NCI-H446 treated with DMSO at 0.1 percent for 48 hours (cell line): ENCODE results near the gene FAM78A.
"Not testable (repeated sequence)": the region's sequence is repeated elsewhere in the genome, so short reads cannot be mapped to it uniquely, and the experiment has no call there.

Experiments used
- DNase-seq: peaks from one replicate; lab custom pipeline; 2025; lab: John Stamatoyannopoulos, UW

The FAM78A gene

DNA sequence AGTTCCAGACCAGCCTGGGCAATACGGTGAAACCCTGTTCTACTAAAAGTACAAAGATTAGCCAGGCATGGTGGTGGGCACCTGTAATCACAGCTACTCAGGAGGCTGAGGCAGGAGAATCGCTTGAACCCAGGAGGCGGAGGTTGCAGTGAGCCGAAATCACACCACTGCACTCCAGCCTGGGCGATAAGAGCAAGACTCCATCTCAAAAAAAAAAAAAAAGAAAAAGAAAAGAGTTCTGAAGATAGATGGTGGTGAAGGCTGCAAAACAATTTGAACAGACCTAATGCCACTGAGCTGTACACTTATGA lies 13.3 kb downstream of the FAM78A start:
- not testable (repeated sequence) for DNase-seq

DNA sequence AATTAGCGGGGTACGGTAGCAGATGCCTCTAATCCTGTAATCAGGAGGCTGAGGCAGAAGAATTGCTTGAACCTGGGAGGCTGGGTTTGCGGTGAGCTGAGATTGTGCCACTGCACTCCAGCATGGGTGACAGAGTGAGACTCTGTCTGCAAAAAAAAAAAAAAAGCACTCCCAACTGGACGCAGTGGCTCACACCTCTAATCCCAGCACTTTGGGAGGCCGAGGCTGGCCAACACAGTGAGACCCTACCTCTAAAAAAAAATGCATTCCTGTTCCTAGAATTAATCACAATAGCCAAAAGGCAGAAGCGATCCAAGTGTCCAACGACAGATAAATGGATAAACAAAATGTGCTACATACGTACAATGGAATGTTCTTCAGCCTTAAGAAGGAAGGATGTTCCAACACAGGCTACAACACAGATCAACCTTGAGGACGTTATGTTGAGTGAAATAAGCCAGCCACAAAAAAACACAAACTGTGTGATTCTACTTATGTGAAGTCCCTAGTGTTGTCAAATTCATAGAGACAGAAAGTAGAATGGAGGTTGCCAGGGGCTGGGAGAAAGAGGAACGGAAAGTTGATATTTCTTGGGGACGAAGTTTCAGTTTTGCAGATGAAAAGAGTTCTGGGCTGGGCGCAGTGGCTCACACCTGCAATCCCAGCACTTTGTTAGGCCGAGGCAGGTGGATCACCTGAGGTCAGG lies 13.8 kb downstream of the FAM78A start:
- DNase-seq = no peak

DNA sequence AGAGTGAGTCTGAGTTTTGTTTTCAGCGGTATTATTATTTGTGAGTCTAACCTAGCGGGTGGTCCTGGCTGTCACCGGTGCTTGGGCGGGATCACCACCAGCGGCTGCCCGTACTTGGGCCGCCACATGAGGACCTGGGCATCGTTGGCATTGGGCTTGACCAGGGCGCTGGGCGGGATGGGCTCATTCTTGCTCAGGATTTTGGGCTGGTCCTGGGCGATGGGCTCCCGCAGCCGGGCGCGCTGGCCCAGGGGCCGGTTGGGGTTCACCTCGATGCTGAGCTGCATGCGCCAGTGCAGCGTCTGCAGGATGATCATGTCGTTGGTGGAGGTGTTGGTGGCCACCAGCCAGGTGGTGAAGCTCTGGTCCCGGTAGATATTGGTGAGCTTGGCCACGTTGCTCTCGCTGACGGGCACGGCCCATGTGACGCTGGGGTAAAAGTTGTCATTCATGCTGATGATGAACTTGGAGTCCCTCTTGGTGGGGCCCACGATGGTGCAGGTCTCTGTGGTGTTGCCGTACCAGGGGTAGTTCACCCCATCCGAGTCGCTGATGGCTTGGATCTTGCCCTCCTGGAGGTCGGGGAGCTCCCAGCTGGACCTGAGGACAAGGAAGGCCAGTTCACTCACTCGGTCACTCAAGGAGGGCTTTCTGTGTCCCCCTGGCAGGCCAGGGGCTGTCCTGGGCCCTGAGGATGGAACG lies 15.4 kb downstream of the FAM78A start:
- no peak for DNase-seq

- DNase-seq = no peak
Observed at GRCh38 chr9:131259916-131260597, 16.3 kb downstream of the FAM78A start.

- no peak for DNase-seq
Observed at GRCh38 chr9:131259432-131259898, 16.8 kb downstream of the FAM78A start.

DNA sequence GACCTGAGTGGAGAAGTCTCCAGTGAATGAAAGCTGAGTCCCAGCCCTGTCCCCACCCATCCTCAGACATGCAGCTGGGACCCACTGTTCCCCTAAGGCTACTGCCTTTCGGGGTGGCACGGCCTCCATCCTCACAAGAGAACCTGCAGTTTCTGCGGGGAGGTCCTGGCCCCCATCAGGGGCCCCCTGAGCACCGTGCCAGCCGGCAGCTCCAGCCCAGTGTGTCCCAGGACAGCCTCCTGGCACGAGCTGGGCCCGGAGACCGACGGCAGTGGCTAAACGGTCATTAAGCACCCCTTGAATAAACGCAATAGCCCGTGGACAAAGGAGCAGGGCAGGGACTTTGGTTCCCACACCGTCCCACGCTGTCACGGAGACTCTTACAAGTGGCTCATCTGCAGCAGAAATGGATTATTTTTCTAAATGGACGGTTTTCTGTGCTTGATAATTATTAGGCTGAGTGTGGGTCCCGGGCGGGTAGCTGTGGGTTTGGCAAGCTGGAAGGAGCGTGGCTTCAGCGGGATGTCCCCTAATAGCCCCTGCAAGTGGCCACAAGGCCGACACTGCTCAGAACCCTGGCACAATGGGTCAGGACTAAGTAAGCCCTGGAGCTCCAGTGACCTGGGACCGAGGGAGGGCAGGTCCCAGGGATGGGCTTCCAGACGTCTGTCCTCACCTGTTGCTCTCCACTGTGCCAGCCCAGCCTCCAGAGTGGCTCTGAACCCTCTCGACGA lies 17.4 kb downstream of the FAM78A start:
- no peak for DNase-seq

GRCh38 chr9:131258186-131258585 lies 18.1 kb downstream of the FAM78A start:
- no peak for DNase-seq

DNA sequence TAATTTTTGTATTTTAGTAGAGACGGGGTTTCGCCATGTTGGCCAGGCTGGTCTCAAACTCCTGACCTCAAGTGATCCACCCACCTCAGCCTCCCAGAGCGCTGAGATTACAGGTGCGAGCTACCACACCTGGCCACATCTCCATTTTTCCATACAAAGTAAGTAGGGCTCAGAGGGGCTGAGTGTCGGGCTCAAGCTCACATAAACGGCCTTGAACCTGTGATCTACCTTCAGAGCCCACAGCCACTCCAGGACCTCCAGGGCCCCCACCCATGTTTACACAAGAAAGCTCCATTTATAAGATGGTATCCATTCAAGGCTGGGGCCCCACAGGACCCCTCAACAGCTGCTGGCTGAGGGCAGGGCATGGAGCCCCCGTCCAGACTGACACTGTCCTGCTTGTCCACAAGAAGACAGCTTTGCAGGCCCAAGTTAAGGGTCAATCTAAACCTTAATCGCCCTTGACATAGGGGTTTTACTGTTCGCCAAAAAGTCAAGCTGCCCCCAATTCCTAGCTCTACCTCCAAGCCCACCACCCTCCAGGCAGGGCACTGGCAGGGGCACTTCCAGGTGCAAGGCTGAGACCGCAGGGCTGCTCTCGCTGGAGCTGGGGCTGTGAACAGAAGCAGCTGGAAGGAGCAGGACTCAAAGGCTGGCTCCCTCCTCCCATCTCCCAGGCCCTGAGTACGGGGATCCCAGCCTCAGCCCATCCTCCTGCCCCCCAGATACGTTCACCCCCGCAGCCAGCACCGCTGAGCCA lies 18.9 kb downstream of the FAM78A start:
- DNase-seq = no peak

GRCh38 chr9:131255676-131256197 lies 20.6 kb downstream of the FAM78A start:
- no peak for DNase-seq

DNA sequence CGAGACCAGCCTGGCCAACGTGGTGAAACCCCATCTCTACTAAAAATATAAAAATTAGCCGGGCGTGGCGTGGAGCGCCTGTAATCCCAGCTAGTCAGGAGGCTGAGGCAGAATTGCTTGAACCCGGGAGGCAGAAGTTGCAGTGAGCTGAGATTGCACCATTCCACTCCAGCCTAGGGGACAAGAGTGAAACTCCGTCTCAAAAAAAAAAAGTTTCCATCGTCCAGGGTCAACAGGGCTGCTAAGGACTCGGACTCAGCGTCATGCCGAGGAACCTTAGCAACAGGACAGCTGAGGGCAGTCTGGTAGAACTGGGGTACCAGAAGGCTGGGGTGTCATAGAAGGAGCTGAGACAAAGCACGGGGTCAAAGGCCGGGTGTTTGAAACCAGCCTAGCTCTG lies 21.7 kb downstream of the FAM78A start:
- no peak for DNase-seq

GRCh38 chr9:131253891-131254491 lies 22.3 kb downstream of the FAM78A start:
- DNase-seq = no peak

GRCh38 chr9:131252120-131252519 lies 24.2 kb downstream of the FAM78A start:
- DNase-seq = no peak

DNA sequence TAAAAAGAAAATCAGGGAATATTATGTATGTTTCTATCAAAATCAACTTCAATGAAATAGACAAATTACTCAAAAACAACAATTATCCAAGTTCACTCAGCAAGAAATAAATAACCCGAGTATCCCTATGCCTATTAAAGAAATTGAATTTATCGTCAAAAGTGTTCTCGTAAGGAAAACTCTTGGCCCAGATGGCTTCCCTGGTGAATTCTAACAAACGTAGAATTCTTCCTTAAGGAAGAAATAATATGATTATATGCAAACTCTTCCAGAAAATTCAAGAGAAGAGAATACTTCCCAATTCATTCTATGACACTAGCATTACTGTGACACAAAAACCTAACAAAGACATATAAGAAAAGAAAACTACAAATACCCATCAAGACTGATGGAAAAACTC lies 29.7 kb downstream of the FAM78A start:
- no peak for DNase-seq

- not testable (repeated sequence) for DNase-seq
Observed at GRCh38 chr9:131244331-131244730, 32.0 kb downstream of the FAM78A start.

DNA sequence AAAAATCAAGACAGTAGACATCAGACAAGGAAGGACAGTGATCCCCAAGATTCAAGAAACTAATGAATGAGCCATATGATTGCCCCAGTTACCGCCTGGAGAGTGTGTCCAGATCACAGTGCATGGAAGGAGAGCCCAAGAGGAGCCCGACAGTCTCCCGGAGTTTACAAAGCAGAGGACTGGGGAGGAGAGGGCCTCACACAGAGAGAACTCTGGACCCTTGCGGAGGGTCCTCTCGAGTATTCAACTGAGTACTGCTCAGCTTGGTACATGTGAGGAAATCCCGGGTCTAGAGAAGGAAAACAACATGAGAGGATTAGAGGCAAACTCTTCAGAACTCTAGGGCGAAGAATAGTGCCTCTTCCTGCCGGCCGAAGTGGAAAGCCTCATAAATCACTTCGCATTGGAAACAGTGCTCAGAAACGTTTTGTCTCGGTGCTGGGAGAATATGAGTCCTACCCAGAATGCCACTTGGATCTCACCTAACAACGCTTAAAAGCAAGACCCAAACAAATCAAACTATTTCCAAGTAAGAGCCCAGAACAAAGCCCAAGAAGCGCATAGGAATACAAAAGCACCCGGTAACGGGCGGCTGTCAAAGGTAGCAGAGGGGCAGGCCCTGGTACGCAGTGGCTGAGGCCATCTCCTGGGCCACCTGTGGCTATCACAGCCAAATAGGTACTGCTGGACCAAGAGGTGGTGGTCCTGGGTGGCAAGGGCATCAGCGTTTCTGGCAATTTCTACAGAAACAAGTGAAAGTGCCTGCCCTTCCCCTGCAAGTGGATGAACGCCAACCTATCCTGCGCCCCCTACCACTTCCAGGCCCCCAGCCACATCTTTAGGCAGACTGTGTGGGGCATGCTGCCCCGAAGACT lies 36.0 kb downstream of the FAM78A start:
- DNase-seq = no peak

- no peak for DNase-seq
Observed at GRCh38 chr9:131239161-131239975, 36.9 kb downstream of the FAM78A start.

DNA sequence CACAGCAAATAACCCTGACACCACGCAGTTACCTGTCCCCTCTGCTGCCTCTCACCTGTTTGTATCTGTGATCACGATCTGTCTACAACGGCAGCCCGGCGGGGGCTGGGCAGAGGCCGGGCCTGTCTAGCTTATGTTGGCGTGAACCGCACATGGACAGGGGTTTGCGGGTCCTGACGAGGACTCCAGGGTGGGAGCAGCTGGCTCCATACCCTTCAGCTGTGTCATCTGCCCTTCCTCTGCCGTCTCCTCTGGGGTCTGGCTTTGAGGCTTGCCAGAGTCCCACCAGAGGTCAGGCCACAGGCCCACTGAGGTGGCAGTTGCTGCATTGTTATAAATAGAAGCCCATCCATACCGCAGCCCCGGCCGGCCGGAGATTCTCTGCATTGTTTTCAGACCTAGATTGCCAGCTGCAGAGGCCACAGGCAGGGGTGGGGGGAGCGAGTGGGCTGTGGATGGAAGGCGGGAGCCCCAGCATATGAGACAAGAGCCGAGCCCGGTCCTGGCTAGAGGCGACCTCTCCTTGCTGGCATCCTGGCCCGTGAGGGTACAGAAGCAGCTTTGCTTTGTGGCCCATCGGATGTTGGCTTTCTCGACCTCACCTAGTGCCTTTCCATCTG lies 37.8 kb downstream of the FAM78A start:
- no peak for DNase-seq

DNA sequence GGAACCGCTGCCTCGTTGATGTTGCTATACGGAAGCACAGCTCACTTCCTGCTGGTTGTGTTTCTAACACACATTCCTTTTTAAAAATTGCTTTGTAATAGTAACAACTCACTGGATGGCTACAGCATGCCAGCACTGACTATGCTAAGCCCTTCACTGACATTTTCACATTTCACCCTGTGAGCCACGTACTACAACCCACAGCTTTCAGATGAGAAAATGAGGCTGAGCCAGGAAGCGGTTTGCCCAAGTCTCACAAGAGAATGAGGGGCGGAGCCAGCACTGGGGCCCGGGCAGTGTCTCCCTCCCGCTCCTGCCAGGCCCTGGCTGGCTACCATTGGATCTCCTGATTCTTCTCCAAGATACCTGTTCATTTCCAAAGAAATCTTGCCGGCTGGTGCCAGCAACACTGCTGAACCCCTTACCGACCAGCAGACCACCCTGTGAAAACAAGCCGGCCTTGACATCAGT lies 38.3 kb downstream of the FAM78A start:
- no peak for DNase-seq

DNA sequence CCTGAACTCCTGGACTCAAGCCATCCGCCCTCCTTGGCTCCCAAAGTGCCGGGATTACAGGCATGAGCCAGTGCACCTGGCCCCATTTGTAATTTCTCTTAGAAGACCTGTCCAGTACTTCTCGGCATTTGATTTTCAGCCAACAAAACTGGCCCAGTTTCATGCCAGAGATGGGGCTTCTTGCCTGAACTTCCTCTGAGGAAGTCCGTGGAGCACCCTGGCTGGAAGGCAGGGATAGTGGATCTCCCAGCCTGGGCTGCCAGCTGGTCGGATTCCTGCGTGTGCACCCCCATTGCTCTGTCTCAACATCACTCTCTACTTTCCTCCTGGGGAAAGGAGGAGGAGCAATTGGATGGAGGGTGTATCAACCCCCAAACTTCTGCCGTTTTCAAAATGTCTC lies 39.0 kb downstream of the FAM78A start:
- no peak for DNase-seq
